K562 (cell line): ENCODE data around the gene MTARC2.

ENCODE experiments used
- FOXK1 ChIP-seq: sonication (generic); formaldehyde crosslinking; IDR thresholded peaks from 2 replicates; pipeline ENCODE4 v1.8.0; 2022; ENCODE audit warnings: missing genetic modification reagents, mild to moderate bottlenecking, borderline replicate concordance
- TF ChIP-seq, protein P1 (sequence below), 3 experiments: IDR thresholded peaks in 2 of 3; conservative IDR thresholded peaks in 1 of 3; 2 replicates each; pipeline ENCODE4 v1.5.1; 2011 to 2012; ENCODE audit warnings: low read length in 3 of 3, mild to moderate bottlenecking in 3 of 3, control low read depth in 2 of 3, improper control_type of control experiment in 1 of 3, inconsistent platforms in 1 of 3, low read depth in 1 of 3, mixed read lengths in 1 of 3, moderate library complexity in 1 of 3; ENCODE audit not compliant: insufficient read depth in 2 of 3

DNA sequence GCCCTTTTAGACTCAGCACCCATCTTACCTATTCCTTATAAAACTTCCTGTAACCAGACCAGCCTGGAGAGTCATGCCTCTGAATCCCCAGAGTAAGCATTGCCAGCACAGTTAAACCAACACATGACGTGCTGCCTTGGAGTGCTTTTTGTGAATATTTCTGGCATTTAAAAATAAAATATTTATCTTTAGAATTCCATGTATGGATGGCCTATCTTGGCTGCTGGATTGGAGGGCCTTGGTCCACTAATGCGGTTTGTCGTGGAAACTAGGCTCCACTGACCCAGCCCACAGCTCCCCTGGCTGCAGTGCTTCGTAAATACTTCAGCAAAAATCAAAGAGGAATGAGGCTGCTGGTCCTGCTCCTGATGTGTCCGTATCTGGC, 56.1 kb downstream of the MTARC2 start:
- TF ChIP-seq, protein P1, sequence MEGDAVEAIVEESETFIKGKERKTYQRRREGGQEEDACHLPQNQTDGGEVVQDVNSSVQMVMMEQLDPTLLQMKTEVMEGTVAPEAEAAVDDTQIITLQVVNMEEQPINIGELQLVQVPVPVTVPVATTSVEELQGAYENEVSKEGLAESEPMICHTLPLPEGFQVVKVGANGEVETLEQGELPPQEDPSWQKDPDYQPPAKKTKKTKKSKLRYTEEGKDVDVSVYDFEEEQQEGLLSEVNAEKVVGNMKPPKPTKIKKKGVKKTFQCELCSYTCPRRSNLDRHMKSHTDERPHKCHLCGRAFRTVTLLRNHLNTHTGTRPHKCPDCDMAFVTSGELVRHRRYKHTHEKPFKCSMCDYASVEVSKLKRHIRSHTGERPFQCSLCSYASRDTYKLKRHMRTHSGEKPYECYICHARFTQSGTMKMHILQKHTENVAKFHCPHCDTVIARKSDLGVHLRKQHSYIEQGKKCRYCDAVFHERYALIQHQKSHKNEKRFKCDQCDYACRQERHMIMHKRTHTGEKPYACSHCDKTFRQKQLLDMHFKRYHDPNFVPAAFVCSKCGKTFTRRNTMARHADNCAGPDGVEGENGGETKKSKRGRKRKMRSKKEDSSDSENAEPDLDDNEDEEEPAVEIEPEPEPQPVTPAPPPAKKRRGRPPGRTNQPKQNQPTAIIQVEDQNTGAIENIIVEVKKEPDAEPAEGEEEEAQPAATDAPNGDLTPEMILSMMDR (IDR thresholded peaks at IDR 0.05 in 2 of 3, conservative IDR thresholded peaks at IDR 0.05 in 1 of 3; ENCODE audit: insufficient read depth in 2 of 3, low read depth in 1 of 3, low read length in 3 of 3), result no peak
- TF ChIP-seq FOXK1 (CRISPR knock-in tag), result no peak
